GM19324 (cell line): ENCODE data around the gene ANTXR2.
"Not testable (repeated sequence)": the region's sequence is repeated elsewhere in the genome, so short reads cannot be mapped to it uniquely, and the experiment has no call there.

ENCODE experiments used
- ATAC-seq: cut with Tn5 transposase; IDR thresholded peaks from one replicate; pipeline ENCODE4 v1.9.1; 2021; ENCODE audit warnings: mild to moderate bottlenecking, moderate library complexity; ENCODE audit not compliant: unreplicated experiment, low FRiP score

ANTXR2 gene

GRCh38 chr4:79998201-79998600, 74.8 kb downstream of the ANTXR2 start:
- no peak for ATAC-seq

- no peak for ATAC-seq
Observed at GRCh38 chr4:79996851-79997250, 76.2 kb downstream of the ANTXR2 start.

GRCh38 chr4:79993476-79993875, 79.6 kb downstream of the ANTXR2 start:
- no peak for ATAC-seq

- no peak for ATAC-seq
Observed at GRCh38 chr4:79991601-79992000, 81.4 kb downstream of the ANTXR2 start.

GRCh38 chr4:79991100-79991499, 81.9 kb downstream of the ANTXR2 start:
- not testable (repeated sequence) for ATAC-seq

GRCh38 chr4:79987401-79987800, 85.6 kb downstream of the ANTXR2 start:
- no peak for ATAC-seq

- no peak for ATAC-seq
Observed at GRCh38 chr4:79983431-79983830, 89.6 kb downstream of the ANTXR2 start.

- no peak for ATAC-seq
Observed at GRCh38 chr4:79982601-79983322, 90.3 kb downstream of the ANTXR2 start.

- no peak for ATAC-seq
Observed at GRCh38 chr4:79980448-79980847, 92.6 kb downstream of the ANTXR2 start.

- no peak for ATAC-seq
Observed at GRCh38 chr4:79979785-79980437, 93.1 kb downstream of the ANTXR2 start.

- ATAC-seq, result no peak
Observed at GRCh38 chr4:79977131-79977840, 95.7 kb downstream of the ANTXR2 start.

- ATAC-seq, result no peak
Observed at GRCh38 chr4:79964400-79965211, 108.4 kb downstream of the ANTXR2 start.

GRCh38 chr4:79964020-79964399, 109.0 kb downstream of the ANTXR2 start:
- no peak for ATAC-seq

GRCh38 chr4:79959652-79960051, 113.4 kb downstream of the ANTXR2 start:
- no peak for ATAC-seq

- no peak for ATAC-seq
Observed at GRCh38 chr4:79958466-79959264, 114.4 kb downstream of the ANTXR2 start.

GRCh38 chr4:79949178-79949577, 123.9 kb downstream of the ANTXR2 start:
- ATAC-seq, result no peak

GRCh38 chr4:79948739-79949138, 124.3 kb downstream of the ANTXR2 start:
- ATAC-seq, result no peak

- ATAC-seq, result no peak
Observed at GRCh38 chr4:79948261-79948660, 124.8 kb downstream of the ANTXR2 start.

- no peak for ATAC-seq
Observed at GRCh38 chr4:79947386-79947785, 125.6 kb downstream of the ANTXR2 start.

GRCh38 chr4:79935274-79935673, 137.8 kb downstream of the ANTXR2 start:
- ATAC-seq, result no peak
